SU-DHL-6 (cell line): Measurements from ENCODE around the gene DNMT1.

Experiments
- EZH2phosphoT487 ChIP-seq: fragments of 200-600 bp; sonication (generic), shearing (Covaris generic); conservative IDR thresholded peaks from 2 replicates; pipeline ENCODE4 v1.6.1; 2018; ENCODE audit warnings: mild to moderate bottlenecking, antibody characterized with exemption, low read length, moderate library complexity, mixed read lengths
- TF ChIP-seq, protein P1 (sequence below): fragments of 200-600 bp; sonication (generic); IDR thresholded peaks from one replicate; pipeline ENCODE4 v1.5.1; 2017; ENCODE audit warnings: antibody characterized with exemption, mild to moderate bottlenecking, low read length, moderate library complexity; ENCODE audit not compliant: insufficient read depth, poor library complexity, severe bottlenecking

- TF ChIP-seq, protein P1, sequence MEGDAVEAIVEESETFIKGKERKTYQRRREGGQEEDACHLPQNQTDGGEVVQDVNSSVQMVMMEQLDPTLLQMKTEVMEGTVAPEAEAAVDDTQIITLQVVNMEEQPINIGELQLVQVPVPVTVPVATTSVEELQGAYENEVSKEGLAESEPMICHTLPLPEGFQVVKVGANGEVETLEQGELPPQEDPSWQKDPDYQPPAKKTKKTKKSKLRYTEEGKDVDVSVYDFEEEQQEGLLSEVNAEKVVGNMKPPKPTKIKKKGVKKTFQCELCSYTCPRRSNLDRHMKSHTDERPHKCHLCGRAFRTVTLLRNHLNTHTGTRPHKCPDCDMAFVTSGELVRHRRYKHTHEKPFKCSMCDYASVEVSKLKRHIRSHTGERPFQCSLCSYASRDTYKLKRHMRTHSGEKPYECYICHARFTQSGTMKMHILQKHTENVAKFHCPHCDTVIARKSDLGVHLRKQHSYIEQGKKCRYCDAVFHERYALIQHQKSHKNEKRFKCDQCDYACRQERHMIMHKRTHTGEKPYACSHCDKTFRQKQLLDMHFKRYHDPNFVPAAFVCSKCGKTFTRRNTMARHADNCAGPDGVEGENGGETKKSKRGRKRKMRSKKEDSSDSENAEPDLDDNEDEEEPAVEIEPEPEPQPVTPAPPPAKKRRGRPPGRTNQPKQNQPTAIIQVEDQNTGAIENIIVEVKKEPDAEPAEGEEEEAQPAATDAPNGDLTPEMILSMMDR, result no peak
- TF ChIP-seq EZH2phosphoT487, result no peak
Measured at GRCh38 chr19:10105509-10106099, 89.1 kb downstream of the DNMT1 start.
